HPDE6-E6E7 (cell line): Measurements from ENCODE around the gene NUDT8.
"Not testable (repeated sequence)": the region's sequence is repeated elsewhere in the genome, so short reads cannot be mapped to it uniquely, and the experiment has no call there.

Experiments used
- DNase-seq: peaks from one replicate; pipeline ENCODE4 v3.0.0; 2011; ENCODE audit warnings: missing footprints; ENCODE audit errors: extremely low spot score

The NUDT8 gene

GRCh38 chr11:67613313-67613959 is 16.3 kb downstream of the NUDT8 start:
- DNase-seq = no peak

- DNase-seq = no peak
Measured at GRCh38 chr11:67612751-67613150, 17.0 kb downstream of the NUDT8 start.

GRCh38 chr11:67611704-67612587 is 17.8 kb downstream of the NUDT8 start:
- no peak for DNase-seq

- DNase-seq = no peak
Measured at GRCh38 chr11:67611165-67611564, 18.6 kb downstream of the NUDT8 start.

- DNase-seq = no peak
Measured at GRCh38 chr11:67610302-67610868, 19.4 kb downstream of the NUDT8 start.

DNA sequence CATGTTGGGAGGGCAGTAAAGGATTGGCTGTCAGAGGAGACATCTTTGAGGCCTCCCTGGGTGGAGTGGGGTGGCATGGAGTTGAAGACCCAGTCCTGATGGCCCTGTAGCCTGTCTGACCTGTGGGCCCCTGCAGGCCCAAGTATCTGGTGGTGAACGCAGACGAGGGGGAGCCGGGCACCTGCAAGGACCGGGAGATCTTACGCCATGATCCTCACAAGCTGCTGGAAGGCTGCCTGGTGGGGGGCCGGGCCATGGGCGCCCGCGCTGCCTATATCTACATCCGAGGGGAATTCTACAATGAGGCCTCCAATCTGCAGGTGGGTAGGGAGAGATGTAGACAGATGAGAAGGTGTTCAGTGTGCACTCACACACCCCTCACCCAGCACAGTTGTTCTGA is 20.4 kb downstream of the NUDT8 start:
- DNase-seq = no peak

GRCh38 chr11:67608486-67608885 is 21.3 kb downstream of the NUDT8 start:
- no peak for DNase-seq

- no peak for DNase-seq
Measured at GRCh38 chr11:67607507-67607906, 22.2 kb downstream of the NUDT8 start.

- DNase-seq = peak; percentile 93
Measured at GRCh38 chr11:67606492-67607295, 23.0 kb downstream of the NUDT8 start, which contains the start of gene NDUFV1. Gene NDUFV1, plus strand, starts transcription at chr11:67606936. Its CDS starts 69 bp downstream, at chr11:67607005.

DNA sequence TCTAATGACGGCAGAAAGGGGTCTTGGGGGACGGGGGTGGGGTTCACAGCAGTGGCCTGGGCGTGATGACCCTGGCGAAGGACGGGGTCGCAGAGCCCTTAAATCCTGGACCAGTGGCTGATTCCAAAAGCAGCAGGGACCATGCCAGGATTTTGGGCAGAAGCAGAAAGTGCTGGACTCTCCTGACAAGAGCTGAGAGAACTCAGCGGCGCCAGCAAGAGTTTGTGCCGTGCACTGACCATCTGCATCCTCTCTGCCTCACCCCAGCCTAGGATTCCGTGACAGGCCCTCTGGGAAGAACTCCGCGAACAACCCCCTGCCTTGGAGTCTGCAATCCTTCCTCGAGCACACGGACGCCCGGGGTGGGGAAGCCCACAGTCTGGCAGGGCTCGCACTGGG is 23.6 kb downstream of the NUDT8 start:
- no peak for DNase-seq

DNA sequence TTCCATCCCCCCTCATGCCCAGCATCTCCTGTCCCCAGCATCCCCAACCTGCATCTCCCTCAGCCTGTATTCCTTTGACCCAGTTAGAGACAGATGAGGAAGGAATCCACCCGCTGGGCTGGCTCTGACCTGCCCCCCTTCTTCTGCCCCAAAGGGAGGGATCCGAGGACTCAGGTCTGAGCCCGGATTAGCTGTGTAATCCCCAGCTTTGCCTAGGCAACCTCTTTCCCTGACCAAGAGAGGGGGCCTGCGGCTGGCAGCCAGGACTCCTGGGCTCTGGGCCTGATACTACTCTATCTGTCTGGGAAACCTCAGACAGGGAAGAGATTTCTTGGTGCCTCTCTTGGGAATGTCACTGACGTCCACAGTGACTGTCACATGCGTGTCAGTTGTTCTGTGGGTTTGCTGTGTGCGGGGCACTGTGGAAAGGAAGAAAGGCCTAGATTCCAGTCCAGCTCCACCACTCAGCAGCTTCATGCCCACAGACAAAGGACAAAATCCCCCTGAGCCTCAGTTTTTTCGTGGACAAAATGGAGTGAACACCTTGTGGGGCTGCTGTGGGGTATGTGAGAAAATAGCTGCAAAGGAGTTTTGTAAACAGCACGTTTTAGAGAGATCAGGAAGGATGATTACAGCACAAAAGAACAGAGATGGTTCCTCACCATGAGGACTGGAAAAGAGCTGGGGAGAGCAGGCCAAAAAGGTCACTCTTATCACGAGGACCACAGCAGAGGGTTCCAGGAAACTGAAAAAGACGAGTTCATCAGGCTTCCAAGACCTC is 24.3 kb downstream of the NUDT8 start:
- DNase-seq = no peak

- DNase-seq = no peak
Measured at GRCh38 chr11:67604815-67605214, 24.9 kb downstream of the NUDT8 start.

DNA sequence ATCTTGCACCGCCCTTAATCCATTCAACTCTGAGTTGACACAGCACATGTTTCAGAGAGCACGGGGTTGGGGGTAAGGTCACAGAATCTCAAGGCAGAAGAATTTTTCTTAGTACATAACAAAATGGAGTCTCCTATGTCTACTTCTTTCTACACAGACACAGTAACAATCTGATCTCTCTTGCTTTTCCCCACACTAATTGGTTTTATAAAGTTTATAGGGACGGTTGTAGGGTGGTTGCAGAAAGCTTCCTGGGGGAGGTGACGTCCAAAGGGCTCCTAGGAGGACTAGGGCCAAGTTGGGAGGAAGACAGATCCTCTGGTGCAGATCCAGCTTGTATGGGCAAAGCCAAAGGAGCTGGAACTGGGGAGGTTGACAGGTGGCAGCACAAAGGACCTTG is 25.6 kb downstream of the NUDT8 start:
- not testable (repeated sequence) for DNase-seq

DNA sequence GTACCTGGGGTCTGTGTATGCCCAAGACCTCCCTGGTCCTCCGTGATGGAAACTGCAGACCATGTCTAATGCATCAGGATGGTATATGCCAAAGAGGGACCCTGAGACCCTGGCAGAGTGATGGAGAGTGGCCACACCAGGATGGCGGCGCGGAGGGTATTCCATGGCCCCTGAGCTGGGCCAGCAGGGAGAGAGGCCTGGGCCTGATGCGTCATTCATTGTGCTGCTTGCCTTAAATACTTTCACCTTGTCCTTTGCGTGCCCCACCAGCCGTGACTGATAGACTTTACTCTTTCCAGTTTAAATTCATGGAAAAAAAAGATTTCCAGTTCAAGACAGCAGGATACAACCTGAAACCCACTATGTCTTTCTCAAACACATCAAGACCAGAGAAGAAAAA is 28.6 kb downstream of the NUDT8 start:
- no peak for DNase-seq

DNA sequence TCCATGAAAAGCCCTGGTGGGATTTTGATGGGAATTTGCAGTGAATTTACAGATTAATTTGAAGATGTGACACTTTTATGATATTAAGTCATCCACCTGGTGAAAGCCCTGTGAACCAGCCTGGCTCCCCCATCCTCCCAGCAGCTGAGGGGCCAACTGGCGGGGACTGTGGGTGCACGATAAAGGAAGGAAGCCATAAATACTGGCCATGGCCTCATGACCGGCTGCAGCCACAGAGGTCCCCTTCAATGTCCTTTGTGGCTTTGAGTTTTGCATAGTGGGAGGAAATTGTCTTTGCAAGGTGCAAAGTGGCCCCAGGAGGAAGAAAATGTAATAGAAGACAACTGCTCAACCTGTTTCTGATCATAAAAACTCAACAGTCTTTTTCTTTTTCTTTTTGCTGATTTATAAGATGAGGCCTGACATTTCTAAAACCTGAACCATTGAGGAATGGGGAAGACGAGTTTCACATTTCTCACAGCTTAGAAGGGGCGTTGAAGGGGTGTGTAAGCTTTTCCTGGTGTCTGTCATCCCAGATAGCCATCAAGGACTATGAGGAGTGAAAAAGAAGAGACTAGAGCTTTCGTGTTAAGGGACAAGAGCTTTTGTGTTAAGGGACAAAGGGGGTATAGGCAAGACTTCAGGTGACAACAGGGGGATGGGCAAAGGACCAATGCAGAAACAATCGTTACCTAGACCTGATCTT is 29.3 kb downstream of the NUDT8 start:
- no peak for DNase-seq

DNA sequence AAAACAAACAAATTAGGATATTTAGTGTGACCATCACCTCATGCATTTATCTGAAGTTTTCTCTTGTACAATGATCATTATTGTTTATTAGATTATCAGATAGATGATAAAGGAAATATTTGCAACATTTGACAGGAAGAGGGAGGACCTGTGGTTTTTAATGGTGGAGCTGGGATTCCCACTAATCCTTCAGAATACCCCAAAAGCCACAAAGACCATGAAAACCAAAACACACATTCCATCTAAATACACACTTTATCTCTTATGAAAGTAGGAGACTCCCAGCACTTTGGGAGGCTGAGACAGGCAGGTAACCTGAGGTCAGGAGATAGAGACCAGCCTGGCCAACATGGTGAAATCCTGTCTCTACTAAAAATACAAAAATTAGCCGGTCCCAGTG is 30.6 kb downstream of the NUDT8 start:
- no peak for DNase-seq

- not testable (repeated sequence) for DNase-seq
Measured at GRCh38 chr11:67597963-67598362, 31.8 kb downstream of the NUDT8 start.

DNA sequence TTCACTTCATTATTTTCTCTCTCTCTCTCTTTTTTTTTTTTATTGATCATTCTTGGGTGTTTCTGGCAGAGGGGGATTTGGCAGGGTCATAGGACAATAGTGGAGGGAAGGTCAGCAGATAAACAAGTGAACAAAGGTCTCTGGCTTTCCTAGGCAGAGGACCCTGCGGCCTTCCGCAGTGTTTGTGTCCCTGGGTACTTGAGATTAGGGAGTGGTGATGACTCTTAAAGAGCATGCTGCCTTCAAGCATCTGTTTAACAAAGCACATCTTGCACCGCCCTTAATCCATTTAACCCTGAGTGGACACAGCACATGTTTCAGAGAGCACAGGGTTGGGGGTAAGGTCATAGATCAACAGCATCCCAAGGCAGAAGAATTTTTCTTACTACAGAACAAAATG is 32.3 kb downstream of the NUDT8 start:
- not testable (repeated sequence) for DNase-seq

DNA sequence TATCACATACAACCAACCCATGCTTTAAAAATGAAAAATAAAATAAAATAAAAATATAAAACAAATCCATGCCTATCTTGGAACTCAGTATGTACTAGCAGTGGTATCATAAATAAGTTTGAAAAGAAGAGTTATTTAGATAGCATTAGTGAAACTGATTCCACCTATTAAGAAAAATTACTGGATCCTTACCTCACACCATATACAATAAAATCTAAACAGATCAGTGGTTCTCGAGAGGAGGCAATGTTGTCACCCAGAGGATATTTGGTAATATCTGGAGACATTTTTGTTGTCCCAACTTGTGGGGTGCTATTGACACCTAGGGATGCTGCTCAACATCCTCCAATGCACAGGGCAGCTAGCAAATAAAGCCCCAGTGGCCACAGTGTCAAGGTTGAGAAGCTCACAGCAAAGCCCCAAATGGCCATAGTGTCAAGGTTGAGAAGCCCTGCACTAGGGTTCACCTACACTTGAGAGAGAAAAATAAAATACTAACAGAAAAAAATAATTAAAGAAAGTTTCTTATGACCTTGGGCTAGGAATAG is 32.9 kb downstream of the NUDT8 start:
- DNase-seq = no peak

DNA sequence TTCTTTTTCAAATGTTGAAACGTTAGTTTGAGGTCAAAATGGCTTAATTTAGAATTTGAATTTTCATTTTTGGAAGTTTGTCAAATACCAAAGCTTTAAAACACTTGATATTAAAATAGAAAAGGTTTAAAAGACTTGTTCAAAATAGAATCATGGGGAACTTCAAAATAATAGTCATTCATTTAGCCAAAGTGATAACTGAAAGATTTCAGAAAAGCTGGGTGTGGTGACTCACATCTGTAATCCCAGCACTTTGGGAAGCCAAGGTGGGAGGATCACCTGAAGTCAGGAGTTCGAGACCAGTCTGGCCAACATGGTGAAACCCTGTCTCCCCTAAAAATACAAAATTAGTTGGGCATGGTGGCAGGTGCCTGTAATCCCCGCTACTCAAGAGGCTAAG is 35.3 kb downstream of the NUDT8 start:
- DNase-seq = no peak
